Loucy (cell line): ENCODE measurements around the gene TECPR1.

Experiments used
- H2AFZ ChIP-seq: fragments of 200-600 bp; sonication (generic); 2 replicates; pipeline ENCODE4 v1.6.0; 2016; ENCODE audit warnings: antibody characterized with exemption, mild to moderate bottlenecking, low read length, moderate library complexity
- H3F3A ChIP-seq: fragments of 200-600 bp; 2 replicates; pipeline ENCODE4 v1.6.0; 2016; ENCODE audit warnings: antibody characterized with exemption, low read depth, mild to moderate bottlenecking
- H3K27me3 ChIP-seq: fragments of 200-600 bp; sonication (generic); 2 replicates; pipeline ENCODE4 v1.6.1; 2014; ENCODE audit warnings: low read length, mild to moderate bottlenecking; ENCODE audit not compliant: insufficient read depth, poor library complexity, severe bottlenecking
- H3K36me3 ChIP-seq: fragments of 200-600 bp; sonication (generic); 2 replicates; pipeline ENCODE4 v1.6.1; 2016; ENCODE audit warnings: low read length; ENCODE audit not compliant: insufficient read depth
- H3K4me1 ChIP-seq: fragments of 200-600 bp; sonication (generic); 2 replicates; pipeline ENCODE4 v1.5.1; 2014; ENCODE audit warnings: low read length, mild to moderate bottlenecking; ENCODE audit not compliant: insufficient read depth, poor library complexity, severe bottlenecking
- H3K4me2 ChIP-seq: fragments of 200-600 bp; sonication (generic); 2 replicates; pipeline ENCODE4 v1.6.0; 2014; ENCODE audit warnings: antibody characterized with exemption, low read length, low read depth, mild to moderate bottlenecking; ENCODE audit not compliant: poor library complexity, severe bottlenecking
- H3K4me3 ChIP-seq: fragments of 200-600 bp; sonication (generic); 2 replicates; pipeline ENCODE4 v1.5.1; 2014; ENCODE audit warnings: low read length, mild to moderate bottlenecking, mixed read lengths; ENCODE audit not compliant: poor library complexity, severe bottlenecking
- H3K79me2 ChIP-seq: fragments of 200-600 bp; sonication (generic); 2 replicates; pipeline ENCODE4 v1.6.1; 2014; ENCODE audit warnings: low read length; ENCODE audit not compliant: insufficient read depth
- H3K9ac ChIP-seq: fragments of 200-600 bp; sonication (generic); 2 replicates; pipeline ENCODE4 v1.6.0; 2014; ENCODE audit warnings: mild to moderate bottlenecking, low read depth, low read length, moderate library complexity; ENCODE audit not compliant: poor library complexity, severe bottlenecking
- H3K9me2 ChIP-seq: fragments of 200-600 bp; sonication (generic); replicated peaks from 2 replicates; pipeline ENCODE4 v1.6.1; 2016; ENCODE audit warnings: low read depth, low read length, mixed read lengths
- H3K9me3 ChIP-seq: fragments of 200-600 bp; sonication (generic); 2 replicates; pipeline ENCODE4 v1.6.1; 2014; ENCODE audit warnings: mild to moderate bottlenecking, antibody characterized with exemption, low read length, low read depth; ENCODE audit not compliant: insufficient read depth
- H4K20me1 ChIP-seq: fragments of 200-600 bp; sonication (generic); 2 replicates; pipeline ENCODE4 v1.6.0; 2014; ENCODE audit warnings: antibody characterized with exemption, low read length, mild to moderate bottlenecking; ENCODE audit not compliant: insufficient read depth, poor library complexity, severe bottlenecking
- CTCF ChIP-seq: fragments of 200-600 bp; sonication (generic); conservative IDR thresholded peaks from 2 replicates; pipeline ENCODE4 v1.5.1; 2014; ENCODE audit warnings: mild to moderate bottlenecking, antibody characterized with exemption, low read length
- EZH2phosphoT487 ChIP-seq: fragments of 200-600 bp; IDR thresholded peaks from 2 replicates; pipeline ENCODE4 v1.6.1; 2018; ENCODE audit warnings: antibody characterized with exemption, mild to moderate bottlenecking, moderate library complexity, borderline replicate concordance

Gene TECPR1

GRCh38 chr7:98280791-98281756 lies 29.0 kb upstream of the TECPR1 start, which contains the start of gene BRI3:
Gene BRI3, plus strand, starts transcription at chr7:98281686. Its CDS starts 110 bp downstream, at chr7:98281796.
- no peaks in the 10 kb centered on the region for H3K9me3 ChIP-seq
- no peaks in the 10 kb centered on the region for H3K36me3 ChIP-seq
- H3K4me1 ChIP-seq, result peaks cover 35% of the 10 kb centered on the region

GRCh38 chr7:98280296-98280695 lies 28.3 kb upstream of the TECPR1 start:
- Histone ChIP-seq H4K20me1 (peaks cover 32% of the 10 kb centered on the region), H3K9ac (peak overlapping the region; percentile 71), H3F3A (no peaks in the 10 kb centered on the region), H3K4me2 (peak overlapping the region; percentile 98), H2AFZ (peak overlapping the region; percentile 100; the same call in 1 of the 2 replicates), H3K36me3 (no peaks in the 10 kb centered on the region), H3K4me1 (peaks cover 35% of the 10 kb centered on the region), H3K9me2 (no peaks in the 10 kb centered on the region), H3K4me3 (peak overlapping the region; percentile 87), H3K27me3 (no peaks in the 10 kb centered on the region), H3K9me3 (no peaks in the 10 kb centered on the region), H3K79me2 (peaks cover 34% of the 10 kb centered on the region; the same call in 1 of the 2 replicates)
- TF ChIP-seq CTCF (no peak), EZH2phosphoT487 (no peak)

More at GRCh38 chr7:98280791-98281756, 29.0 kb upstream of the TECPR1 start, which contains the start of gene BRI3:
- TF ChIP-seq EZH2phosphoT487, result no peak
- no peak for TF ChIP-seq CTCF
- Histone ChIP-seq H3K4me3 (peak within 1 kb of the TSS; percentile 95), H2AFZ (peak within 1 kb of the TSS; percentile 100), H3F3A (no peaks in the 10 kb centered on the region), H3K4me2 (peak within 1 kb of the TSS; percentile 100), H3K9ac (peak within 1 kb of the TSS; percentile 92), H3K27me3 (no peaks in the 10 kb centered on the region), H3K79me2 (peaks cover 37% of the 10 kb centered on the region; the same call in 1 of the 2 replicates), H4K20me1 (peaks cover 32% of the 10 kb centered on the region), H3K9me2 (no peaks in the 10 kb centered on the region)

GRCh38 chr7:98278936-98279335 lies 26.9 kb upstream of the TECPR1 start:
- H3K36me3 ChIP-seq, result no peaks in the 10 kb centered on the region
- no peaks in the 10 kb centered on the region for H3K27me3 ChIP-seq
- H3K4me2 ChIP-seq, result no peak overlapping the region
- no peaks in the 10 kb centered on the region for H3K9me3 ChIP-seq
- H3K9me2 ChIP-seq, result no peaks in the 10 kb centered on the region
- no peak for TF ChIP-seq CTCF
- no peak for TF ChIP-seq EZH2phosphoT487
- no peaks in the 10 kb centered on the region for H3F3A ChIP-seq
- H3K9ac ChIP-seq, result no peak overlapping the region
- peaks cover 23% of the 10 kb centered on the region for H3K4me1 ChIP-seq
- no peak overlapping the region for H2AFZ ChIP-seq
- H3K4me3 ChIP-seq, result no peak overlapping the region
- peaks cover 20% of the 10 kb centered on the region for H4K20me1 ChIP-seq
- peaks cover 22% of the 10 kb centered on the region; the same call in 1 of the 2 replicates for H3K79me2 ChIP-seq
